GM10266 (cell line): ENCODE data around the gene LTN1.

ENCODE experiments used
- DNase-seq: peaks from one replicate; pipeline ENCODE4 v3.0.0; 2012; ENCODE audit errors: extremely low spot score
- TF ChIP-seq, protein P1 (sequence below): IDR thresholded peaks from 2 replicates; pipeline ENCODE4 v1.5.1; 2012; ENCODE audit warnings: mild to moderate bottlenecking, low read depth; ENCODE audit not compliant: control insufficient read depth, insufficient read depth; ENCODE audit errors: missing control alignments

The LTN1 gene

DNA sequence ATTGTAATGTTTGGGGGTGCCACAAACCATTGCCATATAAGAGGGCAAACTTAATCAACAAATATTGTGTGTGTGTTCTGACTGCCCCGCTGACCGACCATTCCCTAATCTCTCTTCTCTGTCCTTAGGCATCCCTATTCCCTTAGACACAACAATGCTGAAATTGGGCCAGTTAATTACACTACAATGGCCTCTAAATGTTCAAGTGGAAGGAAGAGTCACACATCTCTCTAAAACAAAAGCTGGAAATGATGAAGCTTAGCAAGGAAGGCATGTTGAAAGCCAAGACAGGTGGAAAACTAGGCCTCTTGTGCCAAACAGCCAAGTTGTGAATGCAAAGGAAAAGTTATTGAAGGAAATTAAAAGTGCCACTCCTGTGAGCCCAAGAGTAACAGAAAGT lies 30.2 kb downstream of the LTN1 start:
- DNase-seq = no peak
- TF ChIP-seq, protein P1, sequence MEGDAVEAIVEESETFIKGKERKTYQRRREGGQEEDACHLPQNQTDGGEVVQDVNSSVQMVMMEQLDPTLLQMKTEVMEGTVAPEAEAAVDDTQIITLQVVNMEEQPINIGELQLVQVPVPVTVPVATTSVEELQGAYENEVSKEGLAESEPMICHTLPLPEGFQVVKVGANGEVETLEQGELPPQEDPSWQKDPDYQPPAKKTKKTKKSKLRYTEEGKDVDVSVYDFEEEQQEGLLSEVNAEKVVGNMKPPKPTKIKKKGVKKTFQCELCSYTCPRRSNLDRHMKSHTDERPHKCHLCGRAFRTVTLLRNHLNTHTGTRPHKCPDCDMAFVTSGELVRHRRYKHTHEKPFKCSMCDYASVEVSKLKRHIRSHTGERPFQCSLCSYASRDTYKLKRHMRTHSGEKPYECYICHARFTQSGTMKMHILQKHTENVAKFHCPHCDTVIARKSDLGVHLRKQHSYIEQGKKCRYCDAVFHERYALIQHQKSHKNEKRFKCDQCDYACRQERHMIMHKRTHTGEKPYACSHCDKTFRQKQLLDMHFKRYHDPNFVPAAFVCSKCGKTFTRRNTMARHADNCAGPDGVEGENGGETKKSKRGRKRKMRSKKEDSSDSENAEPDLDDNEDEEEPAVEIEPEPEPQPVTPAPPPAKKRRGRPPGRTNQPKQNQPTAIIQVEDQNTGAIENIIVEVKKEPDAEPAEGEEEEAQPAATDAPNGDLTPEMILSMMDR = no peak

- DNase-seq = no peak
- TF ChIP-seq, protein P1 = no peak
These were observed 30.8 kb downstream of the LTN1 start for GRCh38 chr21:28961927-28962326.

GRCh38 chr21:28960245-28960644 lies 32.4 kb downstream of the LTN1 start:
- TF ChIP-seq, protein P1 = no peak
- DNase-seq = no peak

DNA sequence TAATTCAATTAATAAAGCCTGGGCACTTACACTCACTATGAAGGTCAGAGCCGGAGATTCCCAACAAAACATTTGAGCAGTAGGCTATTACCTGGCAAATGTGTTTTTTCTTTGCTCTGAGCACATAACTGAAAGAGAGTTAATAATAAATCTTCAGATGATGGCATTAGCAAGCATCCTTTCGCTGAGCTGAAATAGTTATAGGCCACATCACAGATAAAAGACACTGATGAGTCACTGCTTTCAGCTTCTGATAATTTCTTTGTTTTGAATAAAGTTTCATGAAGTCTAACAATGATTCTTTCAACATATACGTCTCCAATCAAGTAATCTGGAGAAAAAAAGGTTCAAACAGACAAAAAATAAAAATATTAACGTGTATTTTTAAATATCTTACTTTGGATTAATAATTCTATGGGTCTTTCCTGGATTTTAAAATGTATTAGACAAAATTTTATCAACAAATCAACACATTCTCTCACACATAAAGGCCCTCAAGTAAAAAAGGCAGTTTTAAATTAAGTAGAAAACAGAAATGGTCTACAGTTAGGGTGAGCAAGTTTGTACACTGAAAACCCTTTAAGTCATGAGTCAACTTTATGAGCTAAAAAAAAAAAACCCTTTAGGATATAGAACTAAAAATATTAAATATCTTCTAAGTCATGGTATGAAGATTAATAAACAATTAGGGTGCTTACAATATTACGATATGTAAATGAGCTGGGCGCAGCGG lies 33.1 kb downstream of the LTN1 start:
- TF ChIP-seq, protein P1 = no peak
- DNase-seq = no peak

GRCh38 chr21:28953247-28953646 lies 39.4 kb downstream of the LTN1 start:
- TF ChIP-seq, protein P1 = no peak
- DNase-seq = peak; percentile 12

DNA sequence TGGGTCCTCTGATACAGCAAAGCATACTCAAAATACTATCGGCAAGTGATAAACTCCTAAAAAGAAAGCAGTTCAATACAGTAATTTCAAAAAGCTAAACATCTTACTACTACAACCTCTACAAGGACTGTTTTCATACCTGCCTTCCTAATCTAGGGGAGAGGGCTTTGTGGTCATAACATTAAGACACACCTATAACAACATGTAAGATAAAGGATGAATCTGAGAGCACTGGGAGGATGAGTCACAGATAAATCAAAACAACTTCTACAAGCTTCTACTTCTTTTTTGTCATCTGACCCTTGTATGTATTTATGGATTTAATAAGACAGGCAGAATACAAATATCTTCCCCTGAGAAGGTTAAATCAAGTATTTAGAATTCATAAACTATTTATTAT lies 40.0 kb downstream of the LTN1 start:
- no peak for DNase-seq
- TF ChIP-seq, protein P1 = no peak

- TF ChIP-seq, protein P1 = no peak
These were observed 43.4 kb downstream of the LTN1 start for GRCh38 chr21:28949318-28949717.

More at GRCh38 chr21:28949318-28949717, 43.4 kb downstream of the LTN1 start:
- no peak for DNase-seq
